PC-9 (cell line): ENCODE data around the gene NLGN1. TPM values are rescaled to one million over a fixed set of nuclear protein-coding genes. Genes with fewer than 3 reads are reported as not detected.

Experiments
- BruUV-seq: library from RNA; stranded (reverse); fragments of 400-500 nt; replicated peaks from 2 replicates; lab custom pipeline; 2021; lab: Mats Ljungman, UMichigan
- CTCF ChIA-PET: fragments of 300-600 bp; sonication (Branson Sonifier 250); formaldehyde crosslinking; loops from one replicate; lab custom pipeline; 2022; ENCODE audit warnings: antibody characterized with exemption; lab: Charles Lee
- POLR2A ChIA-PET: fragments of 300-600 bp; sonication (Branson Sonifier 250); formaldehyde crosslinking; loops from one replicate; lab custom pipeline; 2022; ENCODE audit warnings: antibody characterized with exemption; ENCODE audit not compliant: unreplicated experiment; lab: Charles Lee
- DNase-seq, 2 experiments: peaks; one replicate each; pipeline versions ENCODE4 v3.0.0 to v3.0.0-alpha.2; 2015 to 2022; ENCODE audit warnings: mixed read lengths in 1 of 2
- H2AFZ ChIP-seq: fragments of 200-600 bp; sonication (generic); 2 replicates; pipeline ENCODE4 v1.8.1; 2017; ENCODE audit warnings: antibody characterized with exemption
- H3F3A ChIP-seq: fragments of 200-600 bp; sonication (generic); 2 replicates; pipeline ENCODE4 v1.8.1; 2017; ENCODE audit warnings: antibody characterized with exemption, mild to moderate bottlenecking, low read depth; ENCODE audit not compliant: insufficient read depth
- H3K27ac ChIP-seq: fragments of 200-600 bp; sonication (generic); 2 replicates; pipeline ENCODE4 v1.6.1; 2016; ENCODE audit warnings: mixed run types
- H3K27me3 ChIP-seq: fragments of 200-600 bp; sonication (generic); 2 replicates; pipeline ENCODE4 v1.6.1; 2016; ENCODE audit warnings: low read depth, mixed run types; ENCODE audit not compliant: insufficient read depth
- H3K36me3 ChIP-seq: fragments of 200-600 bp; sonication (generic); 2 replicates; pipeline ENCODE4 v1.6.1; 2016; ENCODE audit warnings: low read depth, mixed run types
- H3K4me1 ChIP-seq: fragments of 200-600 bp; sonication (generic); replicated peaks from 2 replicates; pipeline ENCODE4 v1.6.1; 2016; ENCODE audit warnings: mixed run types; ENCODE audit not compliant: insufficient read depth
- H3K4me2 ChIP-seq: fragments of 200-600 bp; sonication (generic); 2 replicates; pipeline ENCODE4 v1.6.1; 2017; ENCODE audit warnings: mixed run types
- H3K4me3 ChIP-seq: fragments of 200-600 bp; sonication (generic); 2 replicates; pipeline ENCODE4 v1.6.1; 2016; ENCODE audit warnings: mixed run types
- H3K79me2 ChIP-seq: fragments of 200-600 bp; sonication (generic); 2 replicates; pipeline ENCODE4 v1.6.1; 2017; ENCODE audit warnings: low read depth, mixed run types
- H3K9me2 ChIP-seq: fragments of 200-600 bp; sonication (generic); 2 replicates; pipeline ENCODE4 v1.8.1; 2017; ENCODE audit warnings: mild to moderate bottlenecking; ENCODE audit not compliant: insufficient read depth
- H3K9me3 ChIP-seq: fragments of 200-600 bp; sonication (generic); 2 replicates; pipeline ENCODE4 v1.8.1; 2016; ENCODE audit warnings: low read depth; ENCODE audit not compliant: insufficient read depth
- H4K20me1 ChIP-seq: fragments of 200-600 bp; sonication (generic); 2 replicates; pipeline ENCODE4 v1.8.1; 2017; ENCODE audit not compliant: insufficient read depth
- EZH2 ChIP-seq: fragments of 200-600 bp; sonication (generic); IDR thresholded peaks from 2 replicates; pipeline ENCODE4 v1.8.0; 2017; ENCODE audit warnings: antibody characterized with exemption, low read depth
- intact Hi-C: fragments of 100-400 bp; cut with micrococcal nuclease; formaldehyde crosslinking; loops from one replicate; pipeline ENCODE4 v1.10.0; 2022; ENCODE audit not compliant: unreplicated experiment
- total RNA-seq: library from RNA; stranded (reverse); gene quantifications from 2 replicates; pipeline ENCODE4 v1.2.3, GENCODE V29; 2021
- TF ChIP-seq, protein P1 (sequence below): fragments of 200-600 bp; sonication (generic); conservative IDR thresholded peaks from 2 replicates; pipeline ENCODE4 v1.6.1; 2017; ENCODE audit warnings: mixed run types, antibody characterized with exemption, mild to moderate bottlenecking, moderate library complexity

Gene NLGN1
- total RNA-seq, 1 experiment from 2014 or later = 1.4 TPM

GRCh38 chr3:173513123-173513522 is 115.6 kb downstream of the NLGN1 start:
- no peaks in the 10 kb centered on the region for H3K9me3 ChIP-seq
- no peak overlapping the region for H3K27ac ChIP-seq
- BruUV-seq = no TSS peak
- intact Hi-C loops = no loop called here
- no peaks in the 10 kb centered on the region for H3F3A ChIP-seq
- H4K20me1 ChIP-seq = no peaks in the 10 kb centered on the region
- no peak overlapping the region for H3K4me2 ChIP-seq
- H3K4me1 ChIP-seq = no peaks in the 10 kb centered on the region
- POLR2A ChIA-PET = no interaction called here
- H3K4me3 ChIP-seq = no peak overlapping the region
- H2AFZ ChIP-seq = no peak overlapping the region
- no peak for TF ChIP-seq EZH2
- TF ChIP-seq, protein P1, sequence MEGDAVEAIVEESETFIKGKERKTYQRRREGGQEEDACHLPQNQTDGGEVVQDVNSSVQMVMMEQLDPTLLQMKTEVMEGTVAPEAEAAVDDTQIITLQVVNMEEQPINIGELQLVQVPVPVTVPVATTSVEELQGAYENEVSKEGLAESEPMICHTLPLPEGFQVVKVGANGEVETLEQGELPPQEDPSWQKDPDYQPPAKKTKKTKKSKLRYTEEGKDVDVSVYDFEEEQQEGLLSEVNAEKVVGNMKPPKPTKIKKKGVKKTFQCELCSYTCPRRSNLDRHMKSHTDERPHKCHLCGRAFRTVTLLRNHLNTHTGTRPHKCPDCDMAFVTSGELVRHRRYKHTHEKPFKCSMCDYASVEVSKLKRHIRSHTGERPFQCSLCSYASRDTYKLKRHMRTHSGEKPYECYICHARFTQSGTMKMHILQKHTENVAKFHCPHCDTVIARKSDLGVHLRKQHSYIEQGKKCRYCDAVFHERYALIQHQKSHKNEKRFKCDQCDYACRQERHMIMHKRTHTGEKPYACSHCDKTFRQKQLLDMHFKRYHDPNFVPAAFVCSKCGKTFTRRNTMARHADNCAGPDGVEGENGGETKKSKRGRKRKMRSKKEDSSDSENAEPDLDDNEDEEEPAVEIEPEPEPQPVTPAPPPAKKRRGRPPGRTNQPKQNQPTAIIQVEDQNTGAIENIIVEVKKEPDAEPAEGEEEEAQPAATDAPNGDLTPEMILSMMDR = no peak
- H3K9me2 ChIP-seq = 0 out of 2 replicates have a peak, but pooled peaks cover 4% of the 10 kb centered on the region
- CTCF ChIA-PET = no interaction called here
- no peaks in the 10 kb centered on the region for H3K27me3 ChIP-seq
- H3K36me3 ChIP-seq = no peaks in the 10 kb centered on the region
- no peak for DNase-seq
- H3K79me2 ChIP-seq = no peaks in the 10 kb centered on the region

DNA sequence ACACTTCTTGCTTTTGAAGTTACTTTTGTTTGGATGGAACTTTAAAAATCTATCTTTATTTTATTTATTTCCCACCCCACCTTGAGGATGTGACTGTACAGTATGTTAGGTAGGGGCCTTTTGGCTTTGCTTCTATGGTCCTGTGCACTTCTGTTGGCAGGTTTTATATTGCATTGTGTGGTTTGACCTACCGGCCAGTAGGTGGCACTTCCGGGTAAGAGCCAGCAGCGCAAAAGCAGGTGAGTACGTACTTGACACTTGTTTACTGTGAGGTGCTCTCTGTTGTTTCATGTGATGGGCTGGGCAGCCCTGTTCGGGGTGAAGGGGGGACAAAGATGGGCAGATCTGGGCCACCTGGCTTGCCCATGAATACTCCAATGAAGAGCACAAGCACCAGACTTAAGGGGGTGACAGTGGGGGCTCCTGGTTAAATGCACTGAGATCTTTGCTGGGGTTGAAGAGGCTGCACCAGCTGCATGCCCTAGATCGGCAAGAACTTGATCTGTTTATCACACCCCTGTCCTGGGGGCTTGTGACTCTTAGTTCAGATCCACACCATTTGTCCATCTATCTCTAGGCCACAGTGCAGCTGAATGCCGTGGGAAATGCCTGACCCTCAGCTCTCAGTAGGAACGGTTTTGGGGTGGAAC is 131.6 kb downstream of the NLGN1 start:
- peak; percentile 16 to 46 for DNase-seq
- ChIA-PET CTCF (interaction anchor here (0.6 kb wide), 1 partner anchor 159 kb away, joined by 4 read pairs; no protein-coding TSS in a partner anchor), POLR2A (no interaction called here)

GRCh38 chr3:173531602-173532001 is 134.1 kb downstream of the NLGN1 start:
- no peaks in the 10 kb centered on the region for H3K4me1 ChIP-seq
- ChIA-PET CTCF (no interaction called here), POLR2A (no interaction called here)
- no peaks in the 10 kb centered on the region for H3K9me2 ChIP-seq
- peak overlapping the region; percentile 18; the same call in 1 of the 2 replicates for H2AFZ ChIP-seq
- no peak for TF ChIP-seq EZH2
- H3F3A ChIP-seq = no peaks in the 10 kb centered on the region
- H4K20me1 ChIP-seq = no peaks in the 10 kb centered on the region
- H3K36me3 ChIP-seq = no peaks in the 10 kb centered on the region
- H3K79me2 ChIP-seq = no peaks in the 10 kb centered on the region
- H3K27ac ChIP-seq = no peak overlapping the region
- no peaks in the 10 kb centered on the region for H3K27me3 ChIP-seq
- intact Hi-C loops = no loop called here
- BruUV-seq = no TSS peak
- H3K9me3 ChIP-seq = no peaks in the 10 kb centered on the region
- no peak overlapping the region for H3K4me2 ChIP-seq
- no peak overlapping the region for H3K4me3 ChIP-seq
- no peak for DNase-seq

More for the DNA sequence above, 131.6 kb downstream of the NLGN1 start:
- no peak overlapping the region for H3K4me2 ChIP-seq
- no peaks in the 10 kb centered on the region for H3K4me1 ChIP-seq
- H3K27me3 ChIP-seq = no peaks in the 10 kb centered on the region
- no peaks in the 10 kb centered on the region for H3F3A ChIP-seq
- intact Hi-C loops = no loop called here
- H4K20me1 ChIP-seq = no peaks in the 10 kb centered on the region
- TF ChIP-seq EZH2 = no peak
- TF ChIP-seq, protein P1 = peak; percentile 75
- no peak overlapping the region for H2AFZ ChIP-seq
- H3K9me2 ChIP-seq = no peaks in the 10 kb centered on the region
- H3K4me3 ChIP-seq = no peak overlapping the region
- BruUV-seq = no TSS peak
- no peaks in the 10 kb centered on the region for H3K9me3 ChIP-seq
- H3K36me3 ChIP-seq = no peaks in the 10 kb centered on the region
- H3K27ac ChIP-seq = no peak overlapping the region
- no peaks in the 10 kb centered on the region for H3K79me2 ChIP-seq
